HG02973 (cell line): ENCODE data around the gene CERS1.
"Not testable (repeated sequence)": the region's sequence is repeated elsewhere in the genome, so short reads cannot be mapped to it uniquely, and the experiment has no call there.

Source experiments
- ATAC-seq: cut with Tn5 transposase; IDR thresholded peaks from one replicate; pipeline ENCODE4 v1.9.1; 2021; ENCODE audit warnings: moderate library complexity; ENCODE audit not compliant: unreplicated experiment

Gene CERS1

GRCh38 chr19:18919086-18919899, 23.3 kb upstream of the CERS1 start, which contains the start of the genes COPE and DDX49:
Gene COPE (minus strand): TSS chr19:18919387. CDS start chr19:18919348, 39 bp downstream.
Gene DDX49 (plus strand): TSS chr19:18919715. CDS start chr19:18919742, 27 bp downstream.
- peak; percentile 84 for ATAC-seq

DNA sequence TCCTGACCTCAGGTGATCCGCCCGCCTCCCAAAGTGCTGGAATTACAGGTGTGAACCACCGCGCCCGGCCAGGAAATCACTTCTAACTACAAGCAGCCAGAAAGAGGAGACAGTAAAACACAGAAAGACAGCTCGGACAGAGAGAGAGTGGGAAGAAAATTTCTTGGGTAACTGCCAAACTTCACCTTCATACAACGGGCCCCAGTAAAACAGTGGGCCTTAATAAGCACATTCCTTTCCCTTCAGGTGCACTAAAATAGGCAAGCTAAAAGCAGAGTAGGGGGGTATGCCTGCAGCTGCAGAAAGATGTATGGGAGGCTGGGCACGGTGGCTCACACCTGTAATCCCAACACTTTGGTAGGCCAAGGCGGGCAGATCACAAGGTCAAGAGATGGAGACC, 21.6 kb upstream of the CERS1 start:
- not testable (repeated sequence) for ATAC-seq

DNA sequence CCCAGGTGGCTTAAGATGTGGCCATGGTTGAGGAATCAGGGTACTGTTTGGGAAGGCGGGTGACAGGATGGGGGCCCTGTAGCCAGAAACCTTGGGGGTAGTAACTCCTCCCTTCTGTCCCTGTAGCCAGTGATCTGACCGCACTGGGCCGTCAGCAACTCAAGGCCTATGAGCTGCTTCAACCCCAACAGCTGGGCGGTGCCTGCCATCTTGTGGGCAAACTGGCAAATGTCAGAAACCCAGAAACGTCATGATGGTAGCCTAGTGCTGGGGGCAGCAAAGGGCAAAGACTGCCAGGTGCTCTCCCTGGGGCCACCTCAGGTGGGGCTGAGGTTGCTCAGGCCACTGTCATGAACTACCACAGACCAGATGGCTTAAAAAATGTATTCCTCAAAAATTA, 19.7 kb upstream of the CERS1 start:
- no peak for ATAC-seq

- no peak for ATAC-seq
Observed at GRCh38 chr19:18913466-18913865, 17.5 kb upstream of the CERS1 start.

- no peak for ATAC-seq
Observed at GRCh38 chr19:18912933-18913332, 17.0 kb upstream of the CERS1 start.

- no peak for ATAC-seq
Observed at GRCh38 chr19:18910801-18911436, 15.0 kb upstream of the CERS1 start.

- ATAC-seq, result no peak
Observed at GRCh38 chr19:18910010-18910409, 14.1 kb upstream of the CERS1 start.

GRCh38 chr19:18908917-18909619, 13.1 kb upstream of the CERS1 start:
- ATAC-seq, result no peak

DNA sequence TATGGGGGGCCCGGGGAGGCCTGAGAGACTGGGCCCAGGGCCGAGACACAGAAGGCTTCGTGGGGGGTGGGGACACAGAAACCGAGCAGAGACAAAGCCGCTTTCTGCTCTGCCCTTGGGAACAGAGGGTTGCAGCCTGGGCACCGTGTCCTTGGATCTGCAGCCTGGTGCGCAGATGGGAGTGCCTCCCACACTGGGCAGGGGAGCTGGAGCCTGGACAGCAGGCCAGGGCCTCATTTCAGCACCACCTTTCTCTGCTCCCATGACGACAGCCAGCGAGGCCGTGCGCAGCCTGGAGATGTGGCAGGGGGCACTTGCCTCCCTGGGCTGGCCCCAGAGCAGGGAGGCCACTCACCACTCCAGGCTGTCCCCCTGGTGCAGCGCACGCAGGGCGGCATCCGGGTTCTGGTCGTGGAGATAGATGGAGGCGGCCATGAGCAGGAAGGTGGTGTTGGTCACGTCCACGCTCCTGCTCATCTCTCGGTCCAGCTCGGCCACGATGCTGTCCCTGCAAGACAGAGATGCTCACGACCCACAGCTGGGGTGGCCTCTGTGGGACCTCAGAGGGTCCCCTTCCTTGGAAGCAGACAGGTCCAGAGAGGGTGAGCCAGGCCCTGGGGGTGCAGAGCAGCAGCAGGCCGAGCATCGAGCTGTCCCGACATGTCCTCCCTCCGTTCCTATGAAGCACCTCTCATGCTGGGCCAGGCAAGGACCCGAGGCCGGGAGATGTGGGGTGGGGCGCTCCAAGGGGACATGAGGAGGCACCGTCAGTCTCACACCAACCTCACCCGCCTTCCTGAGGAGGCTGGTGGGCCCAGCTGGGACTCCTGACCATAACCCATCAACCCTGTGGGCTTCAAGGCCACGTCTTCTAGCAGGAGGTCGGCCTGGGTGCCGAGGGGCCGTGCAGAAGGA, 10.9 kb upstream of the CERS1 start:
- no peak for ATAC-seq

GRCh38 chr19:18905513-18906236, 9.7 kb upstream of the CERS1 start:
- no peak for ATAC-seq

DNA sequence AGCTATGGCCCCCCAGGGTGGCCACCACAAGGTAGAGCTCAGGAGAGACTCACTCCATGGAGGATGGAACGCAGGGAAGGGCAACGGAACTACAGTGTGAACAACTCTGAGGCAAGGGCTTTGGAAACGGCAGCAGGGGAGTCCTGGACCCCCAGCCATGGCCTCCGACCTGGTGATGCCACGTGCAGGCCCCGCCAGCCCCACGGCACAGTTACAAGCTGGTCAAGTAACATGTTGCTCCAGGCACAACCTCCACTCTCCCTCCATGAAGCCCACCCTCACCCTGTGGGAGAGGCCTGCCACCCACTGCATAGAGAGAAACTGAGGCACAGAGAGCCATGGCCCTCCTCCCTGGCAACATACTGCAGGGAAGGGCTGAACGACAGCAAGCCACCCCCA, 9.1 kb upstream of the CERS1 start:
- no peak for ATAC-seq

GRCh38 chr19:18904334-18905057, 8.5 kb upstream of the CERS1 start:
- ATAC-seq, result no peak

DNA sequence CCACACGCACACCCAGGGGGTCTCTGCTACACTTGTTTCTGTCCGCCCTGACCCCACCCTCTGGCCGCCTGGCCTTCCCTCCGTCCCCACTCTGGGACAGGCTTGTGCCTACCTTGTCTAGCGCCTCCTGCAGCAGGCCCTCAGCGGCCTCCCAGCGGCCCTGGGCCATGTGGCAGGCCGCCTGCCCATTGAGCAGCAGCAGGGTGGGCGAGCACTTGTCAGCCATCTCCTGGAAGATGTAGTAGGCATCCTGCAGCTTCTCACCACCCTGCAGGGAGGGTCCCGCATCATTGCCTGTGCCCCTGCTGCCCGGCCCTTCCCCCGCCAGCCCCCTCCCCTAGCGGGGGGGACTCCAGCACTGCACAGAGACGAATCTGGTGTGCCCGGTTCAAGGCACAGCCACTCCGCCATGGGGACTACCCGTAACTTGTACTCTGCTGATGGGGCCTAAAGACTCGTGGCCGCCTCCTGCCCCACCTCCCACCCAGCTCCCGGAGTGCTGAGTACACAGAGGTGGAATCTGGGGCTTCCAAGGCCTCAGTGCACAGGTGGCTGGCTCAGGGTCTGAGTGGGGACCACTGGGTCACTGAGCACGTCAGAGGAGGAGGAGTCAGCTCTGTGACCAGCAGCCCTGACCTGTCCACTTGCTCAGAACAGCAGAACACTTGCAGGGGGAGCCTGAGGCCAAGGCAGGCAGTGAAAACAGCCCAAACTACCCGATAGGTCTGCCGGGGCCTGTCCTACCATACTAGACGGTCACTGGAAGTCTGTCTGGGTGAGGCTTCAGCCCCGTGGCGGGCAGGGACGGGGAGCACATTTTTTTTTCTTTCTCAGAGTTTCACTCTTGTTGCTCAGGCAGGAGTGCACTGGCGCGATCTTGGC, 7.4 kb upstream of the CERS1 start:
- no peak for ATAC-seq

- not testable (repeated sequence) for ATAC-seq
Observed at GRCh38 chr19:18902519-18902918, 6.6 kb upstream of the CERS1 start.

- no peak for ATAC-seq
Observed at GRCh38 chr19:18901491-18901890, 5.5 kb upstream of the CERS1 start.

DNA sequence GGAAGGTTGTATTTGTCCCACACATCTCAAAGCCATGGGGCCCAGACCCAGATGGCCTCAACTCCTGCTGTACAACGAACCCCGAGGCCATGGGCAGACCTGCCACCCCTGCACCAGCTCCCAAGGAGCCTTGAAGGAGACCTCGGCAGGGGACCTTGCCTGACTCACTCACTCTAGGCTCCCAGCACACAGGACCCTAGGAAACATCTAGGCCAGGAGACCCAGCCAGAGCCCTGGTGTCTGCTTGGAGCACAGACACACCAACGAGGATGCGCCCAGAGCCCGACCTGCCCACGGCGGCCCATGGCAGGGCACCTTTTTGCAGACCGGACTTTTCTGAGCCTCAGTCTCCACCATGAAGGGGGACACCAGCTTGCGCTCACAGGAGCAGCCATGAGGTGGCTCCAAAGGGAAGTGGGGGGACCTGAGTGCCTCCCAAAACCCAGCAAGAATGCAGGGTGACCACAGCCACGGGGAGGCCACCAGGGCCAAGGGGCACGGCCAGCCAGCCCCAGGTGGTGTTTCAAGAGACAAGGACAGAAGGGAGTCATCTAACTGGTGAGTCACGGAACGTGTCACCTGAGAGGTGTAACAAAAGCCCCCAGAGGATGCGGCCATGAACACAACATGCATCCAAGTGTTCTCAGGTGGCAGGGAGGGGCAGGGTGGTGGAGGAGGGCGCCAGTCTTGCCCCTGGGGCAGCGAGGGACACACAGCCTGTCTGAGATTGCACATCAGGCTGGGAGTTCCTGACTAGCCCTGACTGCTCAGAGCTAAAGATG, 4.9 kb upstream of the CERS1 start:
- ATAC-seq, result no peak
